HL-60 (cell line): Measurements from ENCODE around the gene EGFR.

ENCODE experiments used
- DNase-seq, 2 experiments: peaks; one replicate each; pipeline ENCODE4 v3.0.0-alpha.2; 2010 to 2020; ENCODE audit warnings: low read depth in 1 of 2, low spot score in 1 of 2
- H3K27ac ChIP-seq: fragments of 250-450 bp; sonication (Bioruptor Pico); replicated peaks from 2 replicates; pipeline ENCODE4 v1.5.1; 2020; ENCODE audit warnings: mild to moderate bottlenecking, moderate library complexity
- H3K27me3 ChIP-seq: fragments of 250-450 bp; sonication (Bioruptor Pico); 2 replicates; pipeline ENCODE4 v1.5.1; 2021; ENCODE audit warnings: mild to moderate bottlenecking, moderate library complexity; ENCODE audit not compliant: insufficient read depth, poor library complexity, severe bottlenecking
- H3K4me3 ChIP-seq: replicated peaks from 2 replicates; pipeline ENCODE4 v1.5.1; 2011; ENCODE audit warnings: mild to moderate bottlenecking, control low read depth, low read length; ENCODE audit not compliant: insufficient read depth
- GABPA ChIP-seq: IDR thresholded peaks from 2 replicates; pipeline ENCODE4 v1.6.1; 2012; ENCODE audit warnings: low read depth
- POLR2AphosphoS5 ChIP-seq: IDR thresholded peaks from 2 replicates; pipeline ENCODE4 v1.6.1; 2012; ENCODE audit warnings: low read depth
- SPI1 ChIP-seq: IDR thresholded peaks from 2 replicates; pipeline ENCODE4 v1.6.1; 2012; ENCODE audit warnings: low read depth, mild to moderate bottlenecking, borderline replicate concordance
- TF ChIP-seq, protein P1 (sequence below): IDR thresholded peaks from 2 replicates; pipeline ENCODE4 v1.6.1; 2012; ENCODE audit warnings: low read depth; ENCODE audit not compliant: insufficient replicate concordance
- TF ChIP-seq, protein P2 (sequence below): IDR thresholded peaks from one replicate; pipeline ENCODE4 v1.5.1; 2011; ENCODE audit warnings: low read length, control low read depth, inconsistent platforms; ENCODE audit not compliant: insufficient read depth

The EGFR gene

DNA sequence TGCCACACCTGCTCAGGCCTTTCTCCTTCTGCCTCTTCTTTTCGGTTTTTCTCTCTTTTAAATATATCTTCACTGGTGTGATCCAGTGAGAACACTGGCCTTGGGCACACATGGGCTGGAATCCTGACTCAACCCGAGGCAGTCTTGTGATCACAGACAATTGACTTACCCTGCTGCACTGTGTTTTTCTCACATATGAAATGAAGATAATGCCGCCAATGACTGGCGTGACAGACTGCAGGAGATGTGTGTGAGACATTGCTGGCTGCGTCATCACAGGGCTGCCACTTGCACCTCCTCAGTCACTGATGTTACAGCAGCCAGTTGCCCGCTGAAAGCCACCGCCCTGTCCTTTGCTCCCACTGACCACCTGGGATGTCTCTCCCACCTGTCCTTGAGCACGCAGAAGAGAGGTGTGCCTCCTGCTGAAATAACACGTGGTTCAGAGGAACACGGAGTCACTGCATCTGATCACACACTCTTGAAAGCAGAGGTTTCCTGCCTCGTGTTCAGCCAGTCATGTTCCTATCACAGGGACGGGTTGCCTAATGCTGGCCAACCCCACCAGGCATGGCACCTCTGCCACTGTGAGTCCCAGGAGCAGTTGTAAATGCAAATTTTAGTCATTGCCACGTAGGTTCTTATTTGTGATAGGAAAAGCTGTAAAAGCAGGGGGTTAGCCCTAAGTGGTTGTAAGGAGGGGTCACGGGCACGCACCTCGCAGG lies 221.8 kb downstream of the EGFR start:
- no peak for TF ChIP-seq GABPA
- no peak for TF ChIP-seq SPI1
- TF ChIP-seq POLR2AphosphoS5 = no peak
- TF ChIP-seq, protein P1, sequence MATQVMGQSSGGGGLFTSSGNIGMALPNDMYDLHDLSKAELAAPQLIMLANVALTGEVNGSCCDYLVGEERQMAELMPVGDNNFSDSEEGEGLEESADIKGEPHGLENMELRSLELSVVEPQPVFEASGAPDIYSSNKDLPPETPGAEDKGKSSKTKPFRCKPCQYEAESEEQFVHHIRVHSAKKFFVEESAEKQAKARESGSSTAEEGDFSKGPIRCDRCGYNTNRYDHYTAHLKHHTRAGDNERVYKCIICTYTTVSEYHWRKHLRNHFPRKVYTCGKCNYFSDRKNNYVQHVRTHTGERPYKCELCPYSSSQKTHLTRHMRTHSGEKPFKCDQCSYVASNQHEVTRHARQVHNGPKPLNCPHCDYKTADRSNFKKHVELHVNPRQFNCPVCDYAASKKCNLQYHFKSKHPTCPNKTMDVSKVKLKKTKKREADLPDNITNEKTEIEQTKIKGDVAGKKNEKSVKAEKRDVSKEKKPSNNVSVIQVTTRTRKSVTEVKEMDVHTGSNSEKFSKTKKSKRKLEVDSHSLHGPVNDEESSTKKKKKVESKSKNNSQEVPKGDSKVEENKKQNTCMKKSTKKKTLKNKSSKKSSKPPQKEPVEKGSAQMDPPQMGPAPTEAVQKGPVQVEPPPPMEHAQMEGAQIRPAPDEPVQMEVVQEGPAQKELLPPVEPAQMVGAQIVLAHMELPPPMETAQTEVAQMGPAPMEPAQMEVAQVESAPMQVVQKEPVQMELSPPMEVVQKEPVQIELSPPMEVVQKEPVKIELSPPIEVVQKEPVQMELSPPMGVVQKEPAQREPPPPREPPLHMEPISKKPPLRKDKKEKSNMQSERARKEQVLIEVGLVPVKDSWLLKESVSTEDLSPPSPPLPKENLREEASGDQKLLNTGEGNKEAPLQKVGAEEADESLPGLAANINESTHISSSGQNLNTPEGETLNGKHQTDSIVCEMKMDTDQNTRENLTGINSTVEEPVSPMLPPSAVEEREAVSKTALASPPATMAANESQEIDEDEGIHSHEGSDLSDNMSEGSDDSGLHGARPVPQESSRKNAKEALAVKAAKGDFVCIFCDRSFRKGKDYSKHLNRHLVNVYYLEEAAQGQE = no peak
- TF ChIP-seq, protein P2, sequence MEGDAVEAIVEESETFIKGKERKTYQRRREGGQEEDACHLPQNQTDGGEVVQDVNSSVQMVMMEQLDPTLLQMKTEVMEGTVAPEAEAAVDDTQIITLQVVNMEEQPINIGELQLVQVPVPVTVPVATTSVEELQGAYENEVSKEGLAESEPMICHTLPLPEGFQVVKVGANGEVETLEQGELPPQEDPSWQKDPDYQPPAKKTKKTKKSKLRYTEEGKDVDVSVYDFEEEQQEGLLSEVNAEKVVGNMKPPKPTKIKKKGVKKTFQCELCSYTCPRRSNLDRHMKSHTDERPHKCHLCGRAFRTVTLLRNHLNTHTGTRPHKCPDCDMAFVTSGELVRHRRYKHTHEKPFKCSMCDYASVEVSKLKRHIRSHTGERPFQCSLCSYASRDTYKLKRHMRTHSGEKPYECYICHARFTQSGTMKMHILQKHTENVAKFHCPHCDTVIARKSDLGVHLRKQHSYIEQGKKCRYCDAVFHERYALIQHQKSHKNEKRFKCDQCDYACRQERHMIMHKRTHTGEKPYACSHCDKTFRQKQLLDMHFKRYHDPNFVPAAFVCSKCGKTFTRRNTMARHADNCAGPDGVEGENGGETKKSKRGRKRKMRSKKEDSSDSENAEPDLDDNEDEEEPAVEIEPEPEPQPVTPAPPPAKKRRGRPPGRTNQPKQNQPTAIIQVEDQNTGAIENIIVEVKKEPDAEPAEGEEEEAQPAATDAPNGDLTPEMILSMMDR = no peak
- no peaks in the 10 kb centered on the region for H3K27me3 ChIP-seq
- no peak overlapping the region for H3K4me3 ChIP-seq
- no peak overlapping the region for H3K27ac ChIP-seq
- DNase-seq = no peak

DNA sequence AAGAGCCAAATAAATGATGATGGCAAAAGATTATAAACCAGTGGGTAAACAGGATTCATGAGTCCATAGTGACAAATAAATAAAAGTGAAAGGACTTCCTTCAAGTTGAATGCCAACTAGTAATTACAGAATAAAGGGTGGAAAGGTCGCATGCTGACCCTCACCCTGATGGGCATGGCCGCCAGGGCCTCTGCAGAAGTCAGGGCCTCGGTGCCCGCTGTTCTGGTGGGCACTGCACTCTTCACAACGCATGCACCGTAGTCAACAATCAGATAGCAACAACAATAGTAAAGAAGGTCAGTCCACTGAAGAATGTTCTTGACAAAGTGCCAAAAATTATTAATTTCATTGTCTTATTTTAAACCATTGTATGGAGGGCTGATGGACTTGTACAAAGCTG lies 223.1 kb downstream of the EGFR start:
- no peak overlapping the region for H3K27ac ChIP-seq
- no peak for TF ChIP-seq GABPA
- TF ChIP-seq, protein P1 = no peak
- TF ChIP-seq SPI1 = no peak
- no peak for TF ChIP-seq POLR2AphosphoS5
- TF ChIP-seq, protein P2 = no peak
- DNase-seq = no peak
- no peak overlapping the region for H3K4me3 ChIP-seq
- H3K27me3 ChIP-seq = no peaks in the 10 kb centered on the region

DNA sequence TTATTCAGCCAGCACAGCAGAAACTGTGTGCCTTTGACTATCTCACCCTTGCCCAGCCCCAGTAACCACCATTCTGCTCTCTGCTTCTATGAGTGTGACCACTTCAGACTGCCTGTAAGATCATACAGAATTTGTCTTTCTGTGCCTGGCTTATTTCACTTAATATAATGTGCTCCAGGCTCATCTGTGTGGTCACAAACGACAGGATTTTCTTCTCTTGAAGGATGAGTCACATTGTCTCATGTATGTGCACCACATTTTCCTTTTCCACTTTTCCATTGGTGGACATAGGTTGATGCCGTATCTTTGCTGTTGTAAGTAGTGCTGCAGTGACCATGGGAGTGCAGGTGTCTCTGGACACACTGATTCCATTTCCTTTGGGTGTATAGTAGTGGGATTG lies 223.8 kb downstream of the EGFR start:
- no peak for DNase-seq

More for the DNA sequence above, 223.8 kb downstream of the EGFR start:
- Histone ChIP-seq H3K27ac (no peak overlapping the region), H3K4me3 (no peak overlapping the region), H3K27me3 (no peaks in the 10 kb centered on the region)
- no peak for TF ChIP-seq POLR2AphosphoS5
- no peak for TF ChIP-seq SPI1
- TF ChIP-seq, protein P1 = no peak
- no peak for TF ChIP-seq GABPA
- TF ChIP-seq, protein P2 = no peak
